Lower lobe of right lung (tissue), 2 donors: ENCODE results near the gene KRT75. TPM values are rescaled to one million over a fixed set of nuclear protein-coding genes. Genes with fewer than 3 reads are reported as not detected.
"Not testable (repeated sequence)": the region's sequence is repeated elsewhere in the genome, so short reads cannot be mapped to it uniquely, and the experiment has no call there.

ENCODE experiments used
- ATAC-seq, 2 donors: fragments of 200-7000 bp; cut with Tn5 transposase; one replicate each; pipeline ENCODE4 v1.9.1; 2020 to 2022; ENCODE audit warnings: mild to moderate bottlenecking in 2 of 2, moderate library complexity in 2 of 2
- DNase-seq: peaks from one replicate; pipeline ENCODE4 v3.0.0-alpha.2; 2020
- H3K27ac ChIP-seq: fragments of 200-600 bp; one replicate; pipeline ENCODE4 v1.8.0; 2022
- H3K27me3 ChIP-seq: fragments of 200-600 bp; one replicate; pipeline ENCODE4 v1.8.0; 2022; ENCODE audit warnings: low read depth
- H3K36me3 ChIP-seq: fragments of 200-600 bp; one replicate; pipeline ENCODE4 v1.8.0; 2022; ENCODE audit warnings: mild to moderate bottlenecking
- H3K4me1 ChIP-seq: fragments of 200-600 bp; one replicate; pipeline ENCODE4 v1.8.0; 2022
- H3K4me3 ChIP-seq: fragments of 200-600 bp; one replicate; pipeline ENCODE4 v1.8.0; 2022; ENCODE audit warnings: mild to moderate bottlenecking
- H3K9me3 ChIP-seq: fragments of 200-600 bp; one replicate; pipeline ENCODE4 v1.8.0; 2022
- intact Hi-C: fragments of 100-400 bp; cut with DNase I; formaldehyde crosslinking; loops from one replicate; pipeline ENCODE4 v1.11.0; 2022
- total RNA-seq: library from RNA; stranded (reverse); fragmentation: NEBNext Ultra II Directional; extraction: Animal tissue kit (Norgen Biotek cat#: 25700); gene quantifications from one replicate; pipeline ENCODE4 v1.2.1, GENCODE V29; 2021
- TF ChIP-seq, protein P1 (sequence below): fragments of 200-600 bp; IDR thresholded peaks from one replicate; pipeline ENCODE4 v1.8.0; 2022; ENCODE audit warnings: antibody characterized with exemption, mild to moderate bottlenecking
- donor health status: DM: no; HTN: yes; CAD: no; lungs with severe emphysema.

KRT75 gene
- total RNA-seq, 1 donor from 2014 or later, result not detected

DNA sequence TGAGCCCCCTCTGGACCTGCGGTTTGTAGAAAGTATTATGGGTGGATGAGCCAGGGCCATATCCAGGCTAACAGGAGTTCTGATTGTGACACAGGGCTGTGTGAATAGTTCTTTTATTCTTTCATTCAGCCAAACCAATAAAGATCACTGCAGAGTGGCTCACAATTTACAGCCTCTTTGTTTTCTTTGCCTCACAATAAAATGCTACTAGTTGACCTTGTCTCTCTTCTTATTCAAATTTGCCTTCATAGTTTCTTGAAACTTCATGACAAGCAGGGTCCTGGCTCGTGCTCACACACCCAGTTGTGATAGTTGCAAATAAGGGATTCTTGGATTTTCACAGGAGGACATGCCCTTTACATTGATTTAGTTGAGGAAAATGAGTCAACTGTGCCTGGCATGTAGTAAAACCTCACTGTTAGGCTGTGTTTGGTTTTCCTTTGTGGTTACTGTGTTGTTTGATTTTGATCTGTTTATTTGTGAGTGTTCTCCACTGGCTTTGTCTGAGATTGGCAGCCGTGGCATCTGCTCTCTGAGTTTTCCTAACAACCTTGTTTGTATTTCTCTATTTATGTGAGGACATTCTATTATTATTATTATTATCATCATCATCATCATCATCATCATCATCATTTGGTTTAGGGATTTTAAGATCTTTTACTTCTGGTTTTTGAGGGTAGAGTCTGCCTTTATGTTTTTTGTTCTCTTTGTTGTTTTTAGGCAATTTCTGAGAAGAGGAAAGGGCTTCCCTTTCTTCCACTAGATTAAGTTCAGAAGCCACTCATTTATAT is 20.4 kb upstream of the KRT75 start:
- H3K9me3 ChIP-seq, result no peaks in the 10 kb centered on the region
- DNase-seq, result no peak
- TF ChIP-seq, protein P1, sequence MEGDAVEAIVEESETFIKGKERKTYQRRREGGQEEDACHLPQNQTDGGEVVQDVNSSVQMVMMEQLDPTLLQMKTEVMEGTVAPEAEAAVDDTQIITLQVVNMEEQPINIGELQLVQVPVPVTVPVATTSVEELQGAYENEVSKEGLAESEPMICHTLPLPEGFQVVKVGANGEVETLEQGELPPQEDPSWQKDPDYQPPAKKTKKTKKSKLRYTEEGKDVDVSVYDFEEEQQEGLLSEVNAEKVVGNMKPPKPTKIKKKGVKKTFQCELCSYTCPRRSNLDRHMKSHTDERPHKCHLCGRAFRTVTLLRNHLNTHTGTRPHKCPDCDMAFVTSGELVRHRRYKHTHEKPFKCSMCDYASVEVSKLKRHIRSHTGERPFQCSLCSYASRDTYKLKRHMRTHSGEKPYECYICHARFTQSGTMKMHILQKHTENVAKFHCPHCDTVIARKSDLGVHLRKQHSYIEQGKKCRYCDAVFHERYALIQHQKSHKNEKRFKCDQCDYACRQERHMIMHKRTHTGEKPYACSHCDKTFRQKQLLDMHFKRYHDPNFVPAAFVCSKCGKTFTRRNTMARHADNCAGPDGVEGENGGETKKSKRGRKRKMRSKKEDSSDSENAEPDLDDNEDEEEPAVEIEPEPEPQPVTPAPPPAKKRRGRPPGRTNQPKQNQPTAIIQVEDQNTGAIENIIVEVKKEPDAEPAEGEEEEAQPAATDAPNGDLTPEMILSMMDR, result no peak
- no peaks in the 10 kb centered on the region for H3K4me1 ChIP-seq
- H3K4me3 ChIP-seq, result no peak overlapping the region
- H3K27me3 ChIP-seq, result no peaks in the 10 kb centered on the region
- H3K36me3 ChIP-seq, result no peaks in the 10 kb centered on the region
- H3K27ac ChIP-seq, result no peak overlapping the region
- no peak for ATAC-seq
- intact Hi-C loops, result no loop called here

GRCh38 chr12:52452101-52452500 is 17.9 kb upstream of the KRT75 start, which contains the start of gene KRT6B:
Gene KRT6B (minus strand): TSS chr12:52452146. CDS start chr12:52452078, 68 bp downstream.
- Histone ChIP-seq H3K9me3 (no peaks in the 10 kb centered on the region), H3K36me3 (no peaks in the 10 kb centered on the region), H3K4me3 (no peak within 1 kb of the TSS), H3K27me3 (no peaks in the 10 kb centered on the region), H3K4me1 (no peaks in the 10 kb centered on the region), H3K27ac (no peak within 1 kb of the TSS)
- intact Hi-C loops, result no loop called here
- ATAC-seq (no peak), DNase-seq (no peak)
- TF ChIP-seq, protein P1, result no peak

GRCh38 chr12:52448228-52448627 is 14.1 kb upstream of the KRT75 start:
- Histone ChIP-seq H3K9me3 (no peaks in the 10 kb centered on the region), H3K36me3 (no peaks in the 10 kb centered on the region), H3K4me3 (no peak overlapping the region), H3K27me3 (no peaks in the 10 kb centered on the region), H3K4me1 (no peaks in the 10 kb centered on the region), H3K27ac (no peak overlapping the region)
- ATAC-seq (no peak), DNase-seq (no peak)
- TF ChIP-seq, protein P1, result no peak
- intact Hi-C loops, result no loop called here

DNA sequence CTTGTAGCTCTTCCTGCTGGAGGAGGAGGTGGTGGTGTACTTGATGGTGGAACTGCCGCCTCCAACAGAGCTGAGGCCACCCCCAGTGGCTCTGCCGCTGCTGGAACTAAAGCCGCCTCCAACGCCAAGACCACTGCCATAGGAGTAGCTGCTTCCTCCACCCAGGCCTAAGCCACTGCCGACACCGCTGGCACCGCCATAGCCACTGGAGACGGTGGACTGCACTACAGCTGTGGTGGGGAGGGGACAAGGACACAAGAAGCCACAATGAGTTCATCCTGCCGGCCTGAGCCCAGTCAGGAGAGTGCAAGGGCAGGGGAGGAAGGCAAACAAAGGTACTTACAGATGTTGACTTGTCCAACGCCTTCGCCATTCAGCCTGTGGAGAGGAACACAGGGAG is 13.0 kb upstream of the KRT75 start:
- H3K36me3 ChIP-seq, H3K4me1 ChIP-seq, H3K27me3 ChIP-seq, ATAC-seq, intact Hi-C loops, DNase-seq, H3K4me3 ChIP-seq, H3K27ac ChIP-seq, H3K9me3 ChIP-seq: not testable (repeated sequence)

DNA sequence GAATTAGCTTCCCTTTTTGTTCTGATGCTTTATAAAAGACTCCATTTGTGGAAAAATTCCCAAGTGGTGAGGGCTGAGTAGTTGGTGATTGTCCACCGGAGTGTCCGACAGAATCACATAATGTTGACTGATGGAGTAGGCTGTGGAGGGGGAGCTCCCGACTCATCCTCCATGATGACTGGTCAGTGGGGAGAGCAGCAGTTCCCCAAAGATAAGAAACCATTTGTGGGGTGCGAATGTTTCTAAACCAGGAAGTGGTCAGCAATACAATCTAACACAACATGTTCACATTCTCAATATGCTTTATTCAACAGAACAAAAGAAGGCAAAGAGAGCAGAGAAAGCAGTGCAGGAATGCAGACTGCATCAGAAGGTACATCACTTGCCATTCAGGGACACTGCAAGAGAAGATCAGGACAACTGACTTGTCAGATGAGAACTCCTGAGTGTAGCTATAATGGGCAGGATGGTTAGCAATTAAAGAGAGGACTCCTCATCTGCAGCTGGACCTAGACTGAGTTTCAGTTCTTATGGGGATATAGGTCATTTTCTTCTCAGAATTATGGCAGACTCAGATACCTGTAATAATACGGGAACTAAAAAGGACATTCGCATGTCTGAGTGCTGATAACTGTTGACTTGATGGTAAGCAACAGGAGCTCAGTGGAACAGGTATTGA is 12.3 kb upstream of the KRT75 start:
- ATAC-seq (no peak), DNase-seq (no peak)
- Histone ChIP-seq H3K36me3 (no peaks in the 10 kb centered on the region), H3K27ac (no peak overlapping the region), H3K4me1 (no peaks in the 10 kb centered on the region), H3K27me3 (peaks cover 3% of the 10 kb centered on the region), H3K9me3 (no peaks in the 10 kb centered on the region), H3K4me3 (no peak overlapping the region)
- TF ChIP-seq, protein P1, result no peak
- intact Hi-C loops, result no loop called here

GRCh38 chr12:52445876-52446275 is 11.7 kb upstream of the KRT75 start:
- intact Hi-C loops, result no loop called here

More at GRCh38 chr12:52445876-52446275, 11.7 kb upstream of the KRT75 start:
- Histone ChIP-seq H3K4me3 (no peak overlapping the region), H3K4me1 (no peaks in the 10 kb centered on the region), H3K36me3 (no peaks in the 10 kb centered on the region), H3K9me3 (no peaks in the 10 kb centered on the region), H3K27me3 (peaks cover 7% of the 10 kb centered on the region), H3K27ac (no peak overlapping the region)
- DNase-seq, result no peak
- TF ChIP-seq, protein P1, result no peak
- no peak for ATAC-seq
